ENCODE results near the gene WDR45.
"Not testable (repeated sequence)": the region's sequence is repeated elsewhere in the genome, so short reads cannot be mapped to it uniquely, and the experiment has no call there.

Gene WDR45

GRCh38 chrX:49079489-49080428 lies at the start of gene WDR45:
WDR45 (minus strand) TSS chrX:49079887; CDS start chrX:49078095, 1,792 bp downstream.
- peak; percentile 80 for DNase-seq

GRCh38 chrX:49129427-49129826 lies 49.7 kb upstream of the WDR45 start:
- DNase-seq, result no peak

- DNase-seq, result not testable (repeated sequence)
Observed at GRCh38 chrX:49127742-49128258, 48.1 kb upstream of the WDR45 start.

GRCh38 chrX:49122499-49122898 lies 42.8 kb upstream of the WDR45 start:
- no peak for DNase-seq

- DNase-seq, result no peak
Observed at GRCh38 chrX:49120091-49120490, 40.4 kb upstream of the WDR45 start.

- no peak for DNase-seq
Observed at GRCh38 chrX:49117581-49117980, 37.9 kb upstream of the WDR45 start.

GRCh38 chrX:49116716-49117115 lies 37.0 kb upstream of the WDR45 start:
- no peak for DNase-seq

GRCh38 chrX:49116076-49116475 lies 36.4 kb upstream of the WDR45 start:
- no peak for DNase-seq

GRCh38 chrX:49111791-49112190 lies 32.1 kb upstream of the WDR45 start:
- DNase-seq, result no peak

- no peak for DNase-seq
Observed at GRCh38 chrX:49110417-49110816, 30.7 kb upstream of the WDR45 start.

GRCh38 chrX:49108641-49109040 lies 29.0 kb upstream of the WDR45 start:
- DNase-seq, result no peak

GRCh38 chrX:49106930-49107329 lies 27.2 kb upstream of the WDR45 start:
- peak; percentile 41 for DNase-seq

GRCh38 chrX:49106296-49106695 lies 26.6 kb upstream of the WDR45 start:
- no peak for DNase-seq

GRCh38 chrX:49103637-49104036 lies 23.9 kb upstream of the WDR45 start:
- DNase-seq, result no peak

GRCh38 chrX:49102190-49102589 lies 22.5 kb upstream of the WDR45 start:
- no peak for DNase-seq

GRCh38 chrX:49101629-49101984 lies 21.9 kb upstream of the WDR45 start:
- no peak for DNase-seq

- peak; percentile 93 for DNase-seq
Observed at GRCh38 chrX:49100704-49101628, 21.3 kb upstream of the WDR45 start.

- no peak for DNase-seq
Observed at GRCh38 chrX:49096419-49096818, 16.7 kb upstream of the WDR45 start.

- no peak for DNase-seq
Observed at GRCh38 chrX:49089553-49089952, 9.9 kb upstream of the WDR45 start.

- DNase-seq, result no peak
Observed at GRCh38 chrX:49082271-49082871, 2.7 kb upstream of the WDR45 start.

- no peak for DNase-seq
Observed at GRCh38 chrX:49077941-49078340, 1.7 kb downstream of the WDR45 start.

- DNase-seq, result no peak
Observed at GRCh38 chrX:49075347-49075746, 4.3 kb downstream of the WDR45 start.
